HuH-7.5 (cell line): ENCODE measurements around the gene DIP2A.
"Not testable (repeated sequence)": the region's sequence is repeated elsewhere in the genome, so short reads cannot be mapped to it uniquely, and the experiment has no call there.

Experiments
- DNase-seq: peaks from one replicate; pipeline ENCODE4 v3.0.0; 2011; ENCODE audit warnings: low spot score

DIP2A gene

GRCh38 chr21:46424621-46425020, 34.1 kb upstream of the DIP2A start:
- DNase-seq: no peak

DNA sequence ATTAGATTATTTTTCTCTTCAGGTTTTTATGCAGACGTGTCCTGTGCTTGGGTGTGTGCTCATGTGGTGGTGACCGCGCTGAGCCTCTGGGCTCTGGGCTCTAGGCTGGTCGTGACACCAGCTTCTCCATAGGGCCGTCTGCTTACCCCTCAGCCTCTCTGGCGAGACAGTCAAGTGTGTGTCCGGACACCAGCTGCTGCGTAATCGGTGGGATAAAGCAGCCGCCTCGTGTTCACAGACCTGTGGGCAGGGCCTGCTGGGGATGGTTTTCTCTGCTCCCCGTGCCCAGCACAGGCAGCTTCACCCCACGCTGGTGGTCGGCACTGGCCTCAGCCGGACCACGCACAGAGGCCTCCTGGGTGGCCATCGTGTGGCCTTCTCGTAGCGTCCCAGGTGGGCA, 33.6 kb upstream of the DIP2A start:
- no peak for DNase-seq

GRCh38 chr21:46425571-46425970, 33.1 kb upstream of the DIP2A start:
- no peak for DNase-seq

DNA sequence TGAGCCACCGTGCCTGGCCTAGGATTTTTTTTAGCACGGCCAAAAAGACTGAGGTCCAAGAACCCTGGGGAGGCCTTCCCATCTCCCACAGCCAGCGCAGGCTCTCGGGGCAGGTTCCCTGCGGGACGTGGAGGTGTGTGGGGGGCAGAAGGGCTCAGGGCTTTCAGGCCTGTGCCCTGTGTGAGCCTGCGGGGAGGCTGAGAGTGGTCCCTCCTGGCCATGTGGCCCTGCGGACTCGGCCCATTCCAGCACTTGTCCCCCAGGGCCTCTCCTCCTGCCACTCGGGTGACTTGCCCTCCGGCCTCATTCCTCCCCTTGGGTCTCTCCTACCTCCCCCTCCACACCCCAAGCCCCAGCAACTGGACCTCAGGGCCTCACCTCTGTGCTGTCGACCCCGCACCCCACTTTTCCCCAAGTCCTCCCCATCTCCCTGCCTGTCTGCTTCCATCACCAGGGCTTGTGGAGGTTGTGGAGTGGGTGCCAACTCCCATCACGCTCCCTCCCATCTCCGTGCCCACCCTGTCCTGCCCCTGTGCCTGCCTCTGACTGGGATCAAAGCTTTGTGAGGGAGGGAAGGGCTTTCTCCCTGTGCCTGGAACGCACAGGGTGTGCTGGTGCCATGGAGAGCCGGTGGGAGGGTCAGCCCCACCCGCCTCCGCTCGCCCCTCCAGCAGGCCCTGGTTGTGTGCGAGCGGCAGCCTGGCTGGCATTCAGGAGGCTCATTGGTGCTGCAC, 32.2 kb upstream of the DIP2A start:
- DNase-seq: no peak

GRCh38 chr21:46427516-46427915, 31.2 kb upstream of the DIP2A start:
- no peak for DNase-seq

- DNase-seq: no peak
Observed at GRCh38 chr21:46428286-46428685, 30.4 kb upstream of the DIP2A start.

DNA sequence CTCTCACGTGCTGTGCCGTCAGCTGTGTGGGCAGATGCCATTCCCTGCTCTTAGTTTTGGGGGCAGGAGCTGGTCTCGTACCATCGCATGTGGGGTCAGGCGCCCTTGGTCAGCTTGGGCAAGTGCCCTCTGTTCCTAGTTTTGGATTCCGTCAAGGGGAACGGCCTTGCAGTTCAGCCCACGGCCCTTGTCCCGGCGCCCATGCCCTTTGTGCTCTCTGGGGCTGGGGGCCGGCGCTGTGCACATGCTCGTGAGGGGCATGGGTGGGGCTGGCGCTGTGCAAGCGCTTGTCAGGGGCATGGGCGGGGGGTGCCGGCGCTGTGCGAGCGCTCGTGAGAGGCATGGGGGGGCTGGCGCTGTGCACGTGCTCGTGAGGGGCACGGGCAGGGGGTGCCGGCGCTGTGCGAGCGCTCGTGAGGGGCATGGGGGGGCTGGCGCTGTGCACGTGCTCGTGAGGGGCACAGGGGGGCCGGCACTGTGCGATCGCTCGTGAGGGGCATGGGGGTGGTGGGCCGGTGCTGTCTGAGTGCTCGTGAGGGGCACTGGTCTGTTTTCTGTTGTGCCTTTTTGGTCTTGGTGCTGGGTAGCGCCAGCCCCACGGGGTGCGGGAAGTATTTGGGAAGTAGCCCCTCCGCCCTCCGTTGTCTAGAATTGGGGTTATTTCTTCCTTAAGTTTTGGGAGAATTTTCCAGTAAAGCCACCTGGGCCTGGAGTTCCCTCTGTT, 29.5 kb upstream of the DIP2A start:
- no peak for DNase-seq

DNA sequence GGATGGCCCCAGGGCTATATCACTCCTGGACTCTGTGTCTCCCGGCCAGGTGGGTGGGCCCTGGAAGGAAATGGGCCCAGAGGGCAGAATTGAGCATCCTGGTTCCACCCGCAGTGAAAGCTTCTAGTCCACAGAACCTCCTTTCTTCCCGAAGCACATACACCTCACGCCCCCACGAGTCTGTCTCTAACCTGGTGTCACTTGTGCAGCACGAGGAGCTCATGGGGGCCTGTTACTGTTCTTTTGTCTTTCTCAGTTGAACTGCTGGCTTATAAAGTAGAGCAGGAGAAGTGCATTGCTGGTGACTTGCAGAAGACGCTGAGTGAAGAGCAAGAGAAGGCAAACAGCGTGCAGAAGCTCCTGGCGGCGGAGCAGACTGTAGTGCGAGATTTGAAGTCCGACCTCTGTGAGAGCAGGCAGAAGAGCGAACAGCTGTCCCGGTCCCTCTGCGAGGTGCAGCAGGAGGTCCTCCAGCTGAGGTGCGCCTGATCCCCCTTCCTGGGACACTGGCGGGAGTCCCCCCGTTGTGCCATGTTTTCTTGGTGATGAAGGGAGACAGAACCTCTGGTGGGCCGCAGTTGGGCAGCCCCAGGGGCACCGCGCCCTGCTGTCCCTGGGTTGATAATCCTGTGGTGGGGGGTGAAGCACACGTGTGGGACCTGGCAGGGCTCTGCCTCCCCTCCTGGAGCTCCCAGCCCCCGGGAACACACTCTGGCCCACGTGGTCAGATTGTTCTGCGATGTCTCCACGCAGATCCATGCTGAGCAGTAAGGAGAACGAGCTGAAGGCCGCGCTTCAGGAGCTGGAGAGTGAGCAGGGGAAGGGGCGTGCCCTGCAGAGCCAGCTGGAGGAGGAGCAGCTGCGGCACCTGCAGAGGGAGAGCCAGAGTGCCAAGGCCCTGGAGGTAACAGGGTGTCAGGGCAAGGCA, 28.7 kb upstream of the DIP2A start:
- no peak for DNase-seq

GRCh38 chr21:46431448-46431847, 27.2 kb upstream of the DIP2A start:
- no peak for DNase-seq

DNA sequence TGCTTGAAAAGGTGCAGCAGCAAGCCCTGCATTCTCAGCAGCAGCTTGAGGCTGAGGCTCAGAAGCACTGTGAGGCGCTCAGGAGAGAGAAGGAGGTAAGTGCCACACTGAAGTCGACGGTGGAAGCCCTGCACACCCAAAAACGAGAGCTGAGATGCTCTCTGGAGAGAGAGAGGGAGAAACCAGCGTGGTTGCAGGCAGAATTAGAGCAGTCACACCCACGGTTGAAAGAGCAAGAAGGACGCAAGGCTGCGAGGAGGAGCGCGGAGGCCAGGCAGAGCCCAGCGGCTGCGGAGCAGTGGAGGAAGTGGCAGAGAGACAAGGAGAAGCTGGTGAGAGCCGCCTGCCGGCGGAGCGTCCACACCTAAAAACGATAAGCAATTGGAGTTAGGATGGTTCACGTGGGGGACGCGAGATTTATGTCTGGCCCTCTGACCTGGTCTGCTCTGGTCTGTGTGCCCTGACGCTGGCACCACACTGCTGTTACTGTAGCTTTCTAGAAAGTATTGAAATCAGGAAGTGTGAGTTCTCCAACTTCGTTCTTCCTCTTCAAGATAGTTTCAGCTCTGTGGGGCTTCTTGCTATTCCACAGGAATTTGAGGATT, 26.7 kb upstream of the DIP2A start:
- no peak for DNase-seq

GRCh38 chr21:46433116-46433515, 25.6 kb upstream of the DIP2A start:
- DNase-seq: not testable (repeated sequence)

DNA sequence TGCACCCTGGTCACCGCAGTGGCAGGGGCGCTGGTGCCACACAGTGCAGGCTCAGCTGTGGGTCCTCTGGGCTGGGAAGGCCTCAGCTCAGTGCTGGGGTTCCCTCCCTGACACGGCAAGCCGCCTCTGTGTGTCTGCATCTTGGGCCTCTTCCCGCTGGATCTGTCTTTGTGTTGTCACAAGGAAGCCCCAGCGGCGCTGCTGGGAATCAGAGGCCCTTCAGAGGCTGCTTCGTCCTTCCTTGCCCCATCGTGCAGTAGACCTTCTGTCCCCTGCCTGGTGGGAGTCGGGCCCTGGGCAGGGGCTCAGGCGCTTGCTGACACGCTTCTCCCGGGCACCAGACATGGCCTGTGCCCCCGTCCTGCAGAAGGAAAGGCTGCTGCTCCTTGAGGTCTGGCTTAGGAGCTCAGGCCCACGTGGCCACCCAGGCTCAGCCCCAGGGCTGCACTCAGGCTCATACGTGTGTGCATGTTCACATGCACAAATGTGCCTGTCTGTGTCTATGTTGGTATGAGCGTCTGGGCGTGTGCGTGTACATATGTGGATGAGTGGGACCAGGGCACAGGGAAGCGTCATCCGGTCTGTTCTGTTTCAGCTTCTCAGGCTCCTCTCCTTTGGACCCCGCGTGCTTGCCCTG, 24.3 kb upstream of the DIP2A start:
- DNase-seq: no peak

- DNase-seq: no peak
Observed at GRCh38 chr21:46435786-46436227, 22.9 kb upstream of the DIP2A start.

DNA sequence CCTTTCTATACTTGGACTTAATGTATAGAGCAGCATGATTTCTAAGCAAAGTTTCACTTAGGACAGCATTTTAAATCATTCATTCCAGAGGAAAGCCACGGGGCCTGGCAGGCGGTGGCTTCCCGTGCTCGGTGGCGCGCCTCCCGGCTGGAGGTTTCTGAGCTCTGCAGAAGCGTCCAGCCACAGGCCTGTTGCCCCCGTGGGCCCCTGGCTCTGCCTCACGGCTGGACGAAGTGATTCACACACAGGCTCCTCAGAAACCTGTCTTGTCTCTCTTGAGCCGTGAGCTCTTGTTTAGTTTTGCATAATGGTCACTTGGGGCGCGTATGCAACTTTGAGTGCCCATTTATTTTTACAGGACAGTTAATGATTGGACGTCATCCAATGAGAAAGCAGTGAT, 22.1 kb upstream of the DIP2A start:
- DNase-seq: no peak

DNA sequence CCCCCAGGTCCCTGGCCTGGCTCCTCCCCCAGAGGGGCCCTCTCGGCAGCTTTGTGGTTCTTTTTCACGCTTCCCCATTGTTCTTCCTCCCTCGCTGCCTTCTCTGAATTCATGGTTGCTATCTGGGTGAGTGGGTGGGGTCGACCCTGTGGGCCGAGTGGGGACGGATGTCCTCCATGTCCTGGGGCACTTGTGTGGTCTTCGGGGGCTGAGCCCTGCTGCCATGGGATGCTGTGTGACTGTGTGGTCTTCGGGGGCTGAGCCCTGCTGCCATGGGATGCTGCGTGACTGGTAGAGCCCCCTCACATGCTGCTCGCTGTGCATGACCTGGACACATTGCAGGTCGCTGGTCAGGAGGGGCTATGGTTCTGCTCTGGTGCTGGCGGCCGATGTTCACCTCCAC, 21.6 kb upstream of the DIP2A start:
- no peak for DNase-seq

DNA sequence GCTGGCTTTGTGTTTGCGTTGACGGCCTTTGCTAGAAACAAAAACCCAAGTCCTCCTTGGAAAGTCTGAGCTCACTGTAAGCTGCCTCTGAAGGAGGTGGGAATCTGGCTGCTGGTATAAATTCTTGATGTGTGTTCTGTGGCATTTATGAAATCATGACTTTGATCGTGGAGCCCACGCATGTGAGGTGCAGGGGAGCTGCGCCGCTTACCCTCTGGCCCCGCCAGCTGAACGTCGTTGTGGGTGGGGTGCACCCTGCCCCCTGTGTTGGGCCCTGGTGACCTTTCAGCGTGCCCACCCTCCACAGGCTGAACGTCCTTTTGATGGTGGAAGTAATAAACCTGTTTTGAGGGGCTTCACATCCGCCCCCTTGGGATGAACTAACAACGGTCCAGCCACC, 21.2 kb upstream of the DIP2A start:
- no peak for DNase-seq

DNA sequence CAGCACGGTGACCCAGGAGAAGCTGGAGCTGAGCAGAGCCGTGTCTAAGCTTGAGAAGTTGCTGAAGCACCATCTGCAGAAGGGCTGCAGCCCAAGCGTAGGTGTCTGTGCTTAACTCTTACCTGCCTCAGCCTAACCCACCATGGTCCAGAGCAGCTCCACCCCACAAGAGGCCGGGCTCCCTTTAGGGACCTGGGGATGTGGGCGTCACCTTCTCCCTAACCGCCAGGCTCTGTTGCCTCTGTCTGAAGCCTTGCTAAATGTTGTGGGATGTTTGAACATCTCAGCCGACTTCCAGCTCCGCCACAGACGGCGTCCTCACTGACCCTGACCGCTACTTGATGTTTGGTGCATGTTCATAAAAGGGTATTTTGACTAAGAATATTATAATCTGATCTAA, 20.4 kb upstream of the DIP2A start:
- no peak for DNase-seq

- DNase-seq: no peak
Observed at GRCh38 chr21:46439906-46440305, 18.8 kb upstream of the DIP2A start.

- no peak for DNase-seq
Observed at GRCh38 chr21:46441331-46441730, 17.4 kb upstream of the DIP2A start.

DNA sequence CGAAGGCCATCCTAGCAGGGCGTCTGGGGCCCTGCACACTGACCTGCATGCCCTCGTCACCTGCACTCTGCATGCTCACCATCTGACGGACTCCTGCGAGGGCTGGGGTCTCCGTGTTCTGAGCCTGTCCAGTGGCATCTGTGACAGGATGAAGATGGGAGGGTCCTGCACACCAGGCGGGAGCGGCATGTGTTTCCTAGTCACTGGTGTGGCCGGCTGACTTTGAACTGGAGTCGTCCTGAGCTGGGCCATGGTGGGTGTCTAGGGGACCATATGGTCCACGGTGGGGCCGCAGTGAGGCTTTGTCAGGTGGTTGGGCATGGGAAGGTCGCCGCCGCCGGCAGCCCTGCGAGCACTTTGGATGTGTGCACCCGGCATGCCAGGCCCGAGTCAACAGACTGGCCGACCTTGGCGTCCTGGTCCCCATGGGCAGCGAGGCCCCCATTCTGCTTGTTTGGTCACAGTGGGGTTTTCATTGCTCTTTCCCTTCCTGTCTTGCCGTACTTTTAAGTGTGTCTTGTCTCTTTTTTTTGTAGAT, 16.7 kb upstream of the DIP2A start:
- DNase-seq: no peak

DNA sequence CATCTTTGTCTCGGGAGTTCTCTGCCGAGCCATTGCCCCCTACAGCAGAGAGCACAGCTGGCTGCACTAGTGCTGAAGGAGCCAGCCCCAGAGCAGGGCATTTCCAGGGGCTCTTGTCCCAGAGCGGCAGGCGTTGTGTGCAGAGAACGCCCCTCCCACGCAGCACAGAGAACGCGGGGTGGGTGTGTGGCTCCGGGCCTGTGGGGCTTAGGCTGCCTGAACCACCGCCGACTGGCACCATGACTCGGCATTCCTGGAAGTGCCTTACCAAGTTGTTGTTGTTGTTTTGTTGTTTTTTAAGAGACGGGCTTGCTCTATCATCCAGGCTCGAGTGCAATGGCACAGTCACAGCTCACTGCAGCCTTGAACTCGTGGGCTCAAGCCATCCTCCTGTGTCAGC, 15.8 kb upstream of the DIP2A start:
- DNase-seq: no peak
